H54 (cell line): ENCODE results near the gene IP6K3.

ENCODE experiments used
- DNase-seq: peaks from one replicate; pipeline ENCODE4 v3.0.0; 2011; ENCODE audit warnings: low spot score, mixed read lengths; ENCODE audit not compliant: insufficient read length
- FAIRE-seq: peaks from 3 replicates; lab custom pipeline; 2011; peaks lifted over from hg19 to GRCh38; lab: Jason Lieb, UNC
- POLR2A ChIP-seq: IDR thresholded peaks from 2 replicates; pipeline ENCODE4 v1.6.1; 2011; ENCODE audit warnings: low read depth, mild to moderate bottlenecking, low read length

The IP6K3 gene

DNA sequence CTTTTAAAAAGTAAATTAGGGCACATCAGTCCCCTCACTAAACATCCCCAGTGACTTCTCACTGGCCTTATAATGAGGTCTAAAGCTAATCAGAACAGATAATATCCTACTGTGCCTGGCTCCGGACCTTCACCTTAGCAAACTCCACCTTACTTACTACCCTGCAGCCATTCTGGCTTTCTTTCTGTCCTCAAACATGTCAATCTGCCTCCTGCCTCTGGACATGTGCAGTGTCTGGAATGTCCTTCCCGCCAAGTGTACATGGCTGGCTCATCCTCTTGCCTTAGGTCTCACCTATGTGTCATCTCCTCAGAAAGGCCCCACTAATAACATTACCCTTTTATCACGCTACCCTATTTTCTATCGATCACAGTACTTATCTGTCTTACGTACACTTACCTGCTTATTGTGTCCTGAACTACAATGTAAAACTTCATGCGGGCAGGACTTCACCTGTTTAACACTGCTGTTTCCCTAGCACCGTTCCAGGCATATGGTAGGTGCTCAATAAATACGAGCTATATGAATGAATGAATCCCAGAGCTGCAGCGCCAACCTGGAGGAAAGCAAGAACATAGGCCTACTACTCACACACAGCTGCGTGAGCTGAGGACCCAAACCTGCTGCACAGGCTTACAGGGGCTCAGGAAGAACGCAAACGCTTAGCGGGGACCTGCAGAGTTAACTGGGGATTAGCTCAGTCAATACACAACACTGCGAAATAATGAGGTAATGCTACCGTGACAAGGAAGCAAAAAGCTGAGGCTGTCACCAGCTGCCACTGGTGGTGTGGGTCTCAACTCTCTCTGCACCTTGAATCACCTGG, 36.2 kb downstream of the IP6K3 start:
- FAIRE-seq = no peak
- no peak for DNase-seq
- TF ChIP-seq POLR2A = no peak

DNA sequence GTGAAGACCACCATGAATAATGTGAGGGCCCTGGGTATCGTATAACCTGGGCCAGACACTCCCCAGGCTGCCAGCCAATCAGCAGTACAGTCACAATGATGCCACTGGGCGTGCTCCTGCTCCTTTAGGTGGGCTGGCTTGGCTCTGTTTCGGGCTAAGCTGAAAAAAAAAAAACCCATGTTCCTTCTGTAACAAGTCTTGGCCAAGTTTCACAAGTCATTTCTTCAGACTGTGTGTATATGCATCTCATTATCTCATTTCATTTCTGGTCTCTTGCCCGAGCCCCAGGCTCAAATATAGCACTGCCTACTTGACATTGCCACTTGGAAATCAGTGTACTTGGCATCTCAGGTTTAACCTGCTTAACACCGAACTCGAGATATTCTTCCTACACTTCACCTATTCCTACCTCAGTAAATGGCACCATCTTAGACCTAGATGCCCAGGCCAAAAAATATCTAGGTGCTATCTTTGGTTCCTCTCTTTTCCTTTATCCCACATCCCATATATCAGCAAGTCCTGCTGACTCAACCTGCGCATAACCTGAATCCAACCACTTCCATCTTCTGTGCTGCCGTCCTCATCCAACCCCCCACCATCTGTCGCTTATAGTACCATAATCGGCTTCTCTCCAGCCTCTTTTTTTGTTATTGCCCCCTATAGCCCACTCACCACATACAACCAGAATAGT, 37.0 kb downstream of the IP6K3 start:
- FAIRE-seq (no peak), DNase-seq (no peak)
- TF ChIP-seq POLR2A = no peak

DNA sequence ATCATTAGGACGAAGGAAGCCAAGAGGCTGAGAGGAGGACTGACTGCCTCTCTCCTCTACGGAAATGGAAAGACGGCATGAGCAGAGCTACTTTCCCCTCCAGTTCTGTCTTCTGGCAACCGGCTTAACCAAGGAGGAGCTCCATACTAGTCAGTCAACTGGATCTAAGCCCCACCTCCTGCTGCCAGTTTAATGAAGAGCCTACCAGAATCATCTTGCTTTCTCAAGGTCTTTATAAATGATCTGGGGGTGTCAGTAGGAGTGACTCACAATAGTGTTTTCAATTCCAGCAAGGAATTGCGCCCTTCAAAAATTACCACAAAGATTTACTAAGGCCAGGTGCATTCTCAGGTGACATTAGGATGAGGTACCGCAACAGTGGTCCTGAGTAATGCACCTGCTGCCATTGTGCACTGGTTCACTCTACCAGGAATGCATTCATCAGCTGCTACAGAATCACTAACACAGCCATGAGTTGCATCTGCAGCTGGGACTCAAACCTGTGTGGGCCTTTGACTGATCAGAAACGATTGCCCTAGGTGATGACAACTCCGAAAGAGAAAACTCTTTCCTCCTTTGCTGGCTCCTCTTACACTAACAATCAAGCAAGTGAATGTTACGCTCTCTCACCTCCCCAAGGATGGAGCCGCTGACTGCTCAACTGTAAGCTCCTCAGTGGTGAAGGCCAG, 38.0 kb downstream of the IP6K3 start:
- no peak for DNase-seq
- no peak for FAIRE-seq
- TF ChIP-seq POLR2A = no peak

DNA sequence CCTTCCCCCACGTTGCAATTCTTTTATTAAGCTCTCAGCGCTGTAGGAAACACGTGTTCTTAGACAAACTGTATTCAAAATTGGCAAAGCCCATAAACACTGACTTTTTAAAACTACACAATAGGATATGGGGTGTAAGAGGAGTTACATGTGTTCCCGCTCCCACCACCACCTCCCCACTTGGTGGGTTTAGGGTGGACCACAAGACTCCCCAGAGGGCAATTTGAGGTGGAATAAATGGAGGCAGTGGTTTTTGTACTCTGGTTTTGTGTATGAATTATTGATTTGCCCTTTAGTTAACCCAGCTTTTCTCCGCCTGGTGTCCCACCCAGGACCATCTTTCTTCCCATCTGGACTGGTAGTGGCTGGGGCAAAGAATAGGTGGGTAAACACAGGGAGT, 38.9 kb downstream of the IP6K3 start:
- no peak for FAIRE-seq
- no peak for DNase-seq
- no peak for TF ChIP-seq POLR2A

DNA sequence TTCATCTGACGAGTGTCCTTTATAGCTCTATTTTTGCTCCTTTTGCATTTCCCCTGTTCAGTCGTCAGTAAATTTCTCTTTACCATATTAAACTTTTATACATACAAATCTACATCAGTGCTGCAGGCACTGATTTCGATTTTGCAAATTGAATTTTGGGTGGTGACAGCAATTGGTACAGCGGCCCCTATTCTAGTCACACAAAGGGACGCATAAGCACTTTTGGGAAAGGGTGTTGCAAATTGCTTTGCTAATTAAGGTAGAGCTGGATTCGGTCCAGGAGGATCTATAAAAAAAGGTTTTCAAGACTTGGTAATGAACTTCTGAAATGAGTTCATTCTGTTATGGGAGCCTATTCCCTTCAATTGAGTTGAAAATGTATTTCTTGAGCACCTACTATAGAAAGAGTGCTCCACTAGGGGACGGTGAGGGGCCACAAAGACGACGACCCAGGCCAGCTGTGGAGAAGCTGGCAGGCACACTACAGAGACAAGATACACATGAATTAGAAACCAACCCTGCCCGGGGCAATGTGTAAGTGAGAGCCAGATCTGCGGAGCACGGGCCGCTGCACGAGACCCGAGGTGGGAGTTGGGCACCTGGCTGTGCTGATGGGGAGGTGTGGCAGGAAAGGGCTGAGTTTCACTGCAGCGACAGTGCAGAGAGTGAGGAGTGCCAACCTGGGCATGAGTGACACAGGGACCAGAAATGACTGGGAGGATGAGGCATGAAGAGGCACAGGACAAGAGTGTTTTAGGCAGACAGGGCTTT, 40.6 kb downstream of the IP6K3 start:
- no peak for TF ChIP-seq POLR2A
- no peak for DNase-seq
- no peak for FAIRE-seq

DNA sequence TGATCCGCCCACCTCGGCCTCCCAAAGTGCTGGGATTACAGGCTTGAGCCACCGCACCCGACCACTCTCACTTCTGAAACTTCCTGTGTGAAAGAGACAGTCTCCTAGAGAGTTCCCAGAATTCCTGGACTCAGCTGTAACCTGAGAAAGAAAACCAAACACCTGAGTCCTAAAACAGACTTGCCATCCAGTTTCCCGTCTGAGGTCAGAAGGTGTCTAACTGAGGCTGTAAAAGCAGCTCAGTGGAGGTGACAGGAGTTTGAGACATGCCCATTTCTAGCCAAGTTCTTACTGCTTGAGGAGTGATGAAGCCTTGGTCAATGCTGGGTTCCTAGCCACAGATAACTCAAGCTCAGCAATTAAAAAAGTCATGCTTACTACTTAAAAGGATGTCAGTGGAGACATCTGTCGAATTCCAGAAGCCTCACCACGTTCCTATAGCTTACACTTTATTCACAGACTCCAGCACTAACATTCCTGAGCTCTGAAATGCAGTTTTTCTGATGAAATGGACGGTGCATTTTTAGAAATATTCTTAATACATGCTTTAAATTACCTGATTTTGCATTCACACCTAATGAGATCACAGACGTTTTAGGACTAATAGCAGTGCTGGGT, 41.3 kb downstream of the IP6K3 start:
- FAIRE-seq (no peak), DNase-seq (no peak)
- TF ChIP-seq POLR2A = no peak

DNA sequence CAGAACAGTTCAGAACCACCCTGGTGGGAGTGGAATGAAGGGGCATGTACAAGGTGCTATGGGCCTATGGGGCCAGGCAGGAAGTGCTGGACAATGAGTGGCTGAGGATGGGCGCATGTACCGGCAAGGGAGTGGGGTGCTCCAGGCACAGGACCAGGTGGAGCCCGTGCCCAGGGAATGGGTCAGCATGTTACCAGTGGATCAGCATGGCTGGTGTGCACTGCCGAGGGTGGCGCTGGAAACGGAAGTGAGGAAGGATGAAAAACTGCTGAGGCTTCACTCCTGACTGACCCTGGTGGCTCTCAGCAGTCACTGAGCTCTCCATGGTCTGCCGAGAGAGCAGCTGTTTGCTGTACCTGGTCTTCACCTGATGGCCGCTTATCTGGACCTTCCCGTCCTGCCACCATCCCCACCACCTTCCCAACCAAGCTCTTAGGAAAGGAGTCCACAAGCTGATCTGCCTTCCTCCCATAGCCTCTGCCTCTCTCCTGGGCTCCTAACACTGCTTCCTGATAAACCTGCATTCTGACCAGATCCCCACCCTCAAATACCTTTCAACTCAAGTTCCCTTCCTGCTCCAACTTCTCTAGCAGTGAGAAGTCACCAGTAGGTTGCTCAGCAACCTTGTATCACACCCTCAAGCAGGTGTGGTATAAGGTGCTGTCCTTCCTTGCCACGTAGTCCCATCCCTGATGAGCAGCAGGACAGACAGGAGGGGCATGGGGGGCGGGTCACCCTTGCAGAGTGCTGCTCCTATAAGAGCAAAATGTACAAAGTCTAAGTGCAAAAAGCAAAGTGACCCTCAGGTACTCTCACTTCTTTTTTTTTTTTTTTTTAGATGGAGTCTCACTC, 42.3 kb downstream of the IP6K3 start:
- TF ChIP-seq POLR2A = no peak
- no peak for DNase-seq
- FAIRE-seq = no peak

DNA sequence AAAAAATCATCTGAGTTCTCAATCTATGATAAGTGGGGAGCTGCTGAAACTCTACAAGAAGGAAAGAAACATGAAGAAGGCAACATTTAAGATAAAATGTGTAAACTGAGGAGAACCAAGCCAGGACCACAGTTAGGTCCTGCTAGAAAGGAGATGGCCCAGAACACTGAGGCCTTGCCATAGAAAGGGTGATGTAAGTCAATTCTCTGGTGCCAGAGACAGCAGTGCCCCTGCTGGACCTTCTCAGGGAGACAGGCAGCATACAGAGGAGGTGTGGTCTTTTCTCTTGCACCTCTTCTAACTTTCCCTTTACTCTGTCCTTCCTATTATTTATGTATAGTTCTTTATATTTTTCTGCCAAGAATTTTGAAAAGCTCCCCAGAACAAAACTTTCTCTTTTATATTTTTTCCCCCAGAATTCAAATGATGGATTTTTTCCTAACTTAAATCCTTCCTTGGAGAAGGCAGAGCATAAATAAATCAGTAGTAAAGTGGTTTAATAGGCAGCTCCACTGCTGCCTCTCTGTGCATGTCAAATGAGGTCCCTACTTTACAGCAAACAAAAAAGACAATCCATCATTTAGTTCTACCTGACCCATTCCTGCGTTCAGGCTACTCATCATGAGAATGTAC, 44.2 kb downstream of the IP6K3 start:
- TF ChIP-seq POLR2A = no peak
- FAIRE-seq (peak; percentile 36), DNase-seq (peak; percentile 60)

DNA sequence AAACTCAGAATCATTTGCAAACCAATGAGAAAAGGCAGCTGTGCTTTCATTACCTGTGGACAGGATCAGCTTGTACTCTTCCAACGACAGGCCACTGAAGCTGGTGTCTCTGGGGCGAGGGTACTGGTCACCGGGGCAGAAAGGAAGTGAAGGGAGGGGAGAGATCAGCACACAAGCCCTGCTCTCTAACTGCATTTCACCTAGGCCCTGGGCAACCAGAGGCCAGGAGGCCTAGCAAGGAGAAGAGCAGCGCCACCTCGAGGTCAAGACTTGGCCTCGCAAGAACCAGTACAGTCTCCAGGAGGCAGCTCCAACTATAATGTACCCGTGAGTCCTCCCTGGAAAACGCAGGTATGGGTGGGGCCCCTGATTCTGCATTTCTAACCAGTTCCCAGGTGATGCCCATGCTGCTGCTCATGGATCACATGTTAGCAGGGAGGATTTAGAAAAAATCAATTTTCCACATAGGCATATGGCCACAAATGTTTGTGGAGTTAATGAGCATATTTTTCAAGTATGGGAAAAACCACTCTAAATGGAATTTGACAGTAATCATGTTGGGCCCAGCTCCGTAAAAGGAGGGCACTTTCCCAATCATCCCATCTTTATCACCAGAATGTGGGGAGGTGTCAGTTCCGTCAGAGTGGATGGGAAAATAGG, 46.2 kb downstream of the IP6K3 start:
- FAIRE-seq (peak; percentile 36), DNase-seq (peak; percentile 44)
- no peak for TF ChIP-seq POLR2A

DNA sequence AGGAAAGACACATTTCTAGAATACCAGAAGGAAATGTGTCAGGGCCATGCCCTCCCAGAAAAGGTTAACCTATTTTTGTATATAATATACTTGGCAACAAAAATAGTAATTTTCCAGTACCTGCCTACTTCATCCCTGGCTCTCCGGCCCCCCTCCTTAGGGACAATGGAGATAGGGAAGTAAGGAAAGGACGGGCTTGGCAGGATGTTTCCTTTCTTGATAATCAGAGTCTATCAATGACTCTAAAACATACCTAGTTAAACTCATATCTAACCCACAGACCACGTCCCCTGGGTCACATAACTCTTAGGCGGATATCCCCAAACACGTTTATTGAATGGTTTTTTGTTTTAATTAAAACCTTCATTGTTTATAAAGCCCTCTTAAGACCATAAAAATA, 47.0 kb downstream of the IP6K3 start:
- no peak for FAIRE-seq
- no peak for DNase-seq
- no peak for TF ChIP-seq POLR2A

DNA sequence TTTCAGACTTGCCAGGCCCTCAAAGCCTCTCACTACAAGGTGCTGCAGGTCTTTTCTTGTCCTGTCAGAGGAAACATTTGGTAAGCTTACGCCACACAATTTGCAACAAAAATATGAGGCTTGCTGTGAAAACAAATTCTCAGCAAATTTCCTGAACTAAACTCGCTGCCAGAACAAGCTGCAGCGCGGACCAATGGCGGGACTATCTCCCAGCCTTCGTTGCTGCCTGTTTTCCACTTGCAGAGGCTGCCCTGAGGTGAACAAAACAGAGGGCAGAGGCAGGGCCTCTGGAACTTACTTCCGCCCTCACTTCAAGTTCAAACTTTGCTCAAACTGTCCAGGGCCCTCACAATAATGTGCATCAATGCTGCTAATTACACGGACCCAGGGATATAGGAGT, 47.6 kb downstream of the IP6K3 start:
- no peak for TF ChIP-seq POLR2A
- FAIRE-seq (no peak), DNase-seq (no peak)
